Mesenchymal stem cell (in vitro differentiated cells and primary cell): Measurements from ENCODE around the gene ZNF420.

ENCODE experiments used
- DNase-seq: peaks from one replicate; pipeline ENCODE4 v3.0.0-alpha.2; 2013
- H2AFZ ChIP-seq: one replicate; pipeline ENCODE4 v1.6.1; 2013; ENCODE audit warnings: low read depth, mild to moderate bottlenecking, control low read depth, inconsistent platforms, low read length, moderate library complexity
- H2AK5ac ChIP-seq: 2 replicates; pipeline ENCODE4 v1.6.1; 2013; ENCODE audit warnings: low read length, moderate library complexity, mild to moderate bottlenecking, inconsistent platforms; ENCODE audit not compliant: severe bottlenecking
- H2BK120ac ChIP-seq: one replicate; pipeline ENCODE4 v1.6.1; 2013; ENCODE audit warnings: low read depth, mild to moderate bottlenecking, inconsistent platforms, low read length, moderate library complexity
- H2BK12ac ChIP-seq, 2 experiments: one replicate each; pipeline ENCODE4 v1.6.1; 2013; ENCODE audit warnings: inconsistent platforms in 2 of 2, low read length in 2 of 2, mild to moderate bottlenecking in 2 of 2, moderate library complexity in 2 of 2, control low read depth in 1 of 2
- H2BK15ac ChIP-seq: one replicate; pipeline ENCODE4 v1.6.1; 2013; ENCODE audit warnings: mild to moderate bottlenecking, low read depth, inconsistent platforms; ENCODE audit not compliant: poor library complexity, severe bottlenecking
- H2BK5ac ChIP-seq: 2 replicates; pipeline ENCODE4 v1.6.1; 2013; ENCODE audit warnings: low read depth, mild to moderate bottlenecking, low read length, control low read depth, inconsistent platforms; ENCODE audit not compliant: poor library complexity, severe bottlenecking
- H3K14ac ChIP-seq, 2 experiments: one replicate each; pipeline ENCODE4 v1.6.1; 2013; ENCODE audit warnings: inconsistent platforms in 2 of 2, low read length in 2 of 2, control low read depth in 1 of 2, mild to moderate bottlenecking in 1 of 2, moderate library complexity in 1 of 2
- H3K18ac ChIP-seq, 2 experiments: one replicate each; pipeline ENCODE4 v1.6.1; 2013; ENCODE audit warnings: inconsistent platforms in 2 of 2, low read length in 2 of 2, control low read depth in 1 of 2, low read depth in 1 of 2, mild to moderate bottlenecking in 1 of 2
- H3K23ac ChIP-seq, 2 experiments: one replicate each; pipeline ENCODE4 v1.6.1; 2013; ENCODE audit warnings: inconsistent platforms in 2 of 2, low read length in 2 of 2, mild to moderate bottlenecking in 2 of 2, moderate library complexity in 2 of 2, control low read depth in 1 of 2
- H3K27ac ChIP-seq: 2 replicates; pipeline ENCODE4 v1.5.1; 2013; ENCODE audit warnings: mild to moderate bottlenecking, moderate library complexity, low read length, control low read depth, inconsistent platforms; ENCODE audit not compliant: poor library complexity, severe bottlenecking
- H3K27me3 ChIP-seq, 2 experiments: 2 replicates each; pipeline versions ENCODE4 v1.6.1 to v1.7.0; 2013; ENCODE audit warnings: low read length in 2 of 2, mild to moderate bottlenecking in 2 of 2, moderate library complexity in 2 of 2, control low read depth in 1 of 2, inconsistent platforms in 1 of 2; ENCODE audit not compliant: control insufficient read depth in 1 of 2, insufficient read depth in 1 of 2
- H3K36me3 ChIP-seq, 2 experiments: 2 replicates each; pipeline versions ENCODE4 v1.6.1 to v1.7.0; 2013; ENCODE audit warnings: low read length in 2 of 2, control low read depth in 1 of 2, inconsistent platforms in 1 of 2, low read depth in 1 of 2, mild to moderate bottlenecking in 1 of 2; ENCODE audit not compliant: insufficient read depth in 2 of 2, control insufficient read depth in 1 of 2
- H3K4ac ChIP-seq, 2 experiments: one replicate each; pipeline ENCODE4 v1.6.1; 2013; ENCODE audit warnings: inconsistent platforms in 2 of 2, low read length in 2 of 2, mild to moderate bottlenecking in 2 of 2, moderate library complexity in 2 of 2, control low read depth in 1 of 2, low read depth in 1 of 2
- H3K4me1 ChIP-seq: 2 replicates; pipeline ENCODE4 v1.6.1; 2013; ENCODE audit warnings: low read depth, low read length, control low read depth; ENCODE audit not compliant: control insufficient read depth, insufficient read depth
- H3K4me2 ChIP-seq: 2 replicates; pipeline ENCODE4 v1.6.1; 2013; ENCODE audit warnings: low read length, mild to moderate bottlenecking, inconsistent platforms; ENCODE audit not compliant: poor library complexity, severe bottlenecking
- H3K4me3 ChIP-seq, 2 experiments: 2 replicates each; pipeline versions ENCODE4 v1.5.1 to v1.7.0; 2013; ENCODE audit warnings: low read length in 2 of 2, mild to moderate bottlenecking in 2 of 2, control low read depth in 1 of 2, low read depth in 1 of 2; ENCODE audit not compliant: insufficient read depth in 1 of 2
- H3K79me1 ChIP-seq: replicated peaks from 2 replicates; pipeline ENCODE4 v1.6.1; 2013; ENCODE audit warnings: mild to moderate bottlenecking, control low read depth, low read length, inconsistent platforms; ENCODE audit not compliant: poor library complexity, severe bottlenecking
- H3K9ac ChIP-seq: 2 replicates; pipeline ENCODE4 v1.7.0; 2013; ENCODE audit warnings: mild to moderate bottlenecking, low read length, moderate library complexity
- H3K9me3 ChIP-seq: 2 replicates; pipeline ENCODE4 v1.7.0; 2013; ENCODE audit warnings: mild to moderate bottlenecking, low read length; ENCODE audit not compliant: control insufficient read depth
- H4K8ac ChIP-seq: one replicate; pipeline ENCODE4 v1.6.1; 2013; ENCODE audit warnings: inconsistent platforms, mild to moderate bottlenecking, low read length, moderate library complexity
- H4K91ac ChIP-seq: one replicate; pipeline ENCODE4 v1.6.1; 2013; ENCODE audit warnings: mild to moderate bottlenecking, low read length, inconsistent platforms
- WGBS: methylation state at CpG from one replicate; pipeline ENCODE4 v1.1.7; 2013; ENCODE audit warnings: mixed read lengths; 5-methylcytosine and 5-hydroxymethylcytosine counted together

Gene ZNF420

GRCh38 chr19:37127999-37128820 lies 50.0 kb downstream of the ZNF420 start:
- H2AK5ac ChIP-seq = no peak overlapping the region
- no peak overlapping the region for H2BK12ac ChIP-seq
- no peak overlapping the region for H3K18ac ChIP-seq
- 83% methylated on average over 7 of the region's 12 CpGs for WGBS
- no peak overlapping the region for H3K9ac ChIP-seq
- H2AFZ ChIP-seq = no peak overlapping the region
- H4K8ac ChIP-seq = no peak overlapping the region
- H2BK5ac ChIP-seq = no peak overlapping the region
- H3K9me3 ChIP-seq = peaks cover 94% of the 10 kb centered on the region
- H4K91ac ChIP-seq = no peak overlapping the region
- no peak overlapping the region for H2BK15ac ChIP-seq
- DNase-seq = no peak
- no peaks in the 10 kb centered on the region for H3K79me1 ChIP-seq
- H3K4me2 ChIP-seq = no peak overlapping the region
- H3K4me3 ChIP-seq = peak overlapping the region in 1 of 2 experiments; percentile 67
- no peak overlapping the region for H3K4ac ChIP-seq
- H2BK120ac ChIP-seq = no peak overlapping the region
- no peak overlapping the region for H3K14ac ChIP-seq
- H3K36me3 ChIP-seq = peaks cover 0 to 35% of the 10 kb centered on the region in 2 experiments
- H3K4me1 ChIP-seq = no peaks in the 10 kb centered on the region
- no peaks in the 10 kb centered on the region for H3K27me3 ChIP-seq
- H3K23ac ChIP-seq = no peak overlapping the region
- no peak overlapping the region for H3K27ac ChIP-seq

GRCh38 chr19:37128821-37129177 lies 50.6 kb downstream of the ZNF420 start:
- H3K4me1 ChIP-seq = no peaks in the 10 kb centered on the region
- no peaks in the 10 kb centered on the region for H3K79me1 ChIP-seq
- H3K4me2 ChIP-seq = no peak overlapping the region
- no peak overlapping the region for H2BK12ac ChIP-seq
- no peak overlapping the region for H2AK5ac ChIP-seq
- H3K4me3 ChIP-seq = peak overlapping the region in 1 of 2 experiments; percentile 67
- H3K9me3 ChIP-seq = peaks cover 96% of the 10 kb centered on the region
- no peak overlapping the region for H4K91ac ChIP-seq
- no peak overlapping the region for H3K9ac ChIP-seq
- no peak overlapping the region for H3K18ac ChIP-seq
- no peak overlapping the region for H2BK15ac ChIP-seq
- H3K4ac ChIP-seq = no peak overlapping the region
- H3K27me3 ChIP-seq = no peaks in the 10 kb centered on the region
- no peak overlapping the region for H2BK120ac ChIP-seq
- H3K14ac ChIP-seq = no peak overlapping the region
- no peak overlapping the region for H4K8ac ChIP-seq
- peaks cover 0 to 35% of the 10 kb centered on the region in 2 experiments for H3K36me3 ChIP-seq
- no peak overlapping the region for H3K23ac ChIP-seq
- WGBS = 70% methylated on average over 2 of the region's 3 CpGs
- H2AFZ ChIP-seq = no peak overlapping the region
- no peak overlapping the region for H2BK5ac ChIP-seq
- DNase-seq = no peak
- no peak overlapping the region for H3K27ac ChIP-seq

GRCh38 chr19:37136111-37136510 lies 57.9 kb downstream of the ZNF420 start:
- H2AK5ac ChIP-seq = no peak overlapping the region
- no peak for DNase-seq
- H2BK120ac ChIP-seq = no peak overlapping the region
- no peak overlapping the region for H3K4ac ChIP-seq
- 4% methylated on average over 1 of the region's 1 CpG for WGBS
- no peak overlapping the region for H2BK15ac ChIP-seq
- no peak overlapping the region for H3K27ac ChIP-seq
- no peak overlapping the region for H3K4me2 ChIP-seq
- H3K36me3 ChIP-seq = no peaks in the 10 kb centered on the region
- H3K14ac ChIP-seq = no peak overlapping the region
- no peak overlapping the region for H4K8ac ChIP-seq
- H3K4me1 ChIP-seq = no peaks in the 10 kb centered on the region
- peak overlapping the region in 1 of 2 experiments; percentile 43 for H3K4me3 ChIP-seq
- no peak overlapping the region for H3K9ac ChIP-seq
- no peak overlapping the region for H4K91ac ChIP-seq
- no peaks in the 10 kb centered on the region for H3K79me1 ChIP-seq
- H3K18ac ChIP-seq = no peak overlapping the region
- no peaks in the 10 kb centered on the region for H3K27me3 ChIP-seq
- no peak overlapping the region for H2BK12ac ChIP-seq
- H2BK5ac ChIP-seq = no peak overlapping the region
- no peak overlapping the region for H2AFZ ChIP-seq
- no peak overlapping the region for H3K23ac ChIP-seq
- H3K9me3 ChIP-seq = peaks cover 87% of the 10 kb centered on the region

GRCh38 chr19:37148214-37148613 lies 70.0 kb downstream of the ZNF420 start:
- WGBS = 100% methylated on average over 1 of the region's 3 CpGs
- Histone ChIP-seq H3K4me2 (no peak overlapping the region), H3K23ac (no peak overlapping the region), H4K8ac (no peak overlapping the region), H3K18ac (no peak overlapping the region), H3K27ac (no peak overlapping the region), H3K79me1 (no peaks in the 10 kb centered on the region), H3K14ac (no peak overlapping the region), H3K4ac (no peak overlapping the region), H2BK5ac (no peak overlapping the region), H2AK5ac (no peak overlapping the region), H3K36me3 (peaks cover 11 to 31% of the 10 kb centered on the region in 2 experiments), H3K4me3 (peak overlapping the region in 1 of 2 experiments; percentile 25), H2BK120ac (no peak overlapping the region), H3K27me3 (no peaks in the 10 kb centered on the region), H3K9ac (no peak overlapping the region), H3K9me3 (peaks cover 87% of the 10 kb centered on the region), H2AFZ (no peak overlapping the region), H2BK12ac (no peak overlapping the region), H4K91ac (no peak overlapping the region), H3K4me1 (no peaks in the 10 kb centered on the region), H2BK15ac (no peak overlapping the region)
- no peak for DNase-seq
